Activated gamma-delta T cell treated with anti-CD3 and anti-CD28 coated beads, Interleukin-2, amount 50 U/mL, for 16 hours (primary cell): ENCODE results near the gene CLECL1.

Source experiments
- DNase-seq: peaks from one replicate; pipeline ENCODE4 v3.0.0-alpha.2; 2020; ENCODE audit warnings: low read depth

Gene CLECL1

DNA sequence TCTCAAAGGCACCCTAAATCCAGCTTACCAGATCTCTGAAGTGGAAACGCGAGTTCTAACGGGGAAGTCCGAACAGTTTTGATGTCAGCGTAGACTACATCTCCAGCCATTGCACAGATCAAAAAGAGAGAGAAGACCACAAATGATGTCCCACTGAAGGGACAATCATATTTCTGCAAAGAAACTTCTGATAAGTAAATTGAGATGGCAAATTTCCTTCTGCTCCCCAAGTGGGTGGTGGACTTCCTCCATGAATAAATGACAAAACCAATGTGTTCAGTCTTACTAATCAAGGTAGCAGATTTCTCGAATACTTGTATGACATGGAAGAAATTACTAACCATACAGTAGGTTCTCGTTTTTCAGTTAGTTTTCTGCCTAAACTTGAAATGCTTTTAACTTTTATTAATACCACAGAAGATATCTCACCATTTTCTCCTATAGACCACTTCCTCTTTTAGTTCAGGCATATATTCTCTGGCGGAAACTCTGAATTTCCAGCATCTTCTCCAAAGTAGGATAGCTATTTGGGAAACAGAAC lies at the start of gene CLECL1:
Gene CLECL1 (minus strand): TSS at position 177 of the 541 bp plus-strand sequence.
- no peak for DNase-seq

DNA sequence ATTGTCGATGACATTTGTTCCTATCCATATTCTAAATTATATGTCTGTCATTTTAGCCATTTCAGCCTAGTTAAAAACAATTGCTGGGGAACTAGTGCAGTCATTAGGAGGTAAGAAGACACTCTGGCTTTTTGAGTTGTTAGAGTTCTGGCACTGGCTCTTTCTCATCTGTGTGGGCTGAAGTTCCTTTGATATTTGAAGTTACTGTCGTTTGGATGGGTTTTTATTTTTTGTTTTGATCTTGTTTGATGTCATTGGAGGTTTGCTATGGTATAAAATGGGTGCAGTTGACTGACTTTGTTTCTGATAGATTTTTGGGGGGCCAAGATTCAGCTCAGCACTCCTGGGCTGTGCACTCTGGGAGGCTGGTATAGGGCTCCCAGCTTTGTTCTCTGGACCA lies 48.5 kb upstream of the CLECL1 start:
- DNase-seq: no peak

DNA sequence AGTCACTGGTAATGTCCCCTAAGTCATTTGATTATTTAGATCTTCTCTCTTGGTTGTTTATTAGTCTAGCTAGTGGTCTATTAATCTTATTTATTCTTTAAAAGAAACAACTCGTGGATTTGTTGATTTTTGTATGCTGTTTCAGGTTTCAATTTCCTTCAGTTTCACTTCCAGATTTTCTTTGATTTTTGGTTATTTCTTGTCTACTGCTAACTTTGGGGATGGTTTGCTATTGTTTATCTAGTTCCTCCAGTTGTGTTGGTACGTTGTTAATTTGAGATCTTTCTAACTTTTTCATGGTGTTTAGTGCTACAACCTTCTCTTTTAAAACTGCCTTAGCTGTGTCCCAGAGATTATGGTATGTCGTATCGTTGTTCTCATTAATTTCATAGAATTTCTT lies 46.3 kb upstream of the CLECL1 start:
- no peak for DNase-seq

DNA sequence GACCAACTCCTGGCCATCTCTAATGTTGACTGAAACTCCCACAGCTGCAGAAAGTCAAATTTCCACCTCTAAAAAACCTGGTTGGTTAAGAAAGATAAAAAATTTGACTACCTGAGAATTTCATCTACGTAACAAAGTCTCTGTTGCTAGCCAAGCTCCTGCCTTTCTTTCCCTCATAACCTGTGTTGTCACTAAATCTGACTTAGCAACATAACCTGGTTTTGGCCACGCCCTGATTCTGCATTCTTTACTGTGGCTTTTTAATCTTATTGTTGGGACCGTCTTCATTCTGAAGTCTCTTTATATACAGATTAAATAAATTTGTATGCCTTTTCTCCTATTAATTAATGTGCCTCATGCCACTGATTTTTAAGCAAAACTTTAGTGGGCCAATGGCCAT lies 43.9 kb upstream of the CLECL1 start:
- no peak for DNase-seq

DNA sequence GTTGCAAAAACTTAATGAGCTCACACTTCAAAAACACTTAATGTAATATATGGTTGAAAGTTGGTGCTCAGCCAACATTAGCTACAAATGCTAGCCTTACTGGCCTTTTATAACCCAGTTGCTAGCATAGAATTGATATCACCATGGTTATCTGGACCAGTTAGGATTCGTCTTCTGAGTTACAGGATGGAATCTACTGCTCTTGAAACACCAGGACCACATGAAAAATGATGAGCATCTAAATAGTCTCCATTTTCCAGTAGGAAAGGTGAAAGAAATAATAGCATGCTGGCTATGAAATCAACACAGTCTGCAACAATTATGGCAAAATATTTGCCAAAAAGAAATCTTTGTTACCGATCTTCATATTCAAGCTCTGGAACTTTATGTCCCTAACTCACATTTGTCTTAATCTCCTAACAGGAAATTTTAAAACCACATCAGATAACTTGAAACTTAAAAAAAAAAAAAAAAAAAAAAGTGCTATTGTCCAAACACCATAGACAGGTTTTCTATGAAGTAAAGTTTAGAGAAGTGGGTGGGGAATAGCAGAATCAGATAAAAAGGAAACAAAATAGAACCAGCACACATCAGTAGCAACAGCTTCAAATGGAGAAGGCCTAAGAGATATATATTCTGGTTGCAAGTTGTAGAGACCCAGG lies 40.5 kb upstream of the CLECL1 start:
- no peak for DNase-seq

DNA sequence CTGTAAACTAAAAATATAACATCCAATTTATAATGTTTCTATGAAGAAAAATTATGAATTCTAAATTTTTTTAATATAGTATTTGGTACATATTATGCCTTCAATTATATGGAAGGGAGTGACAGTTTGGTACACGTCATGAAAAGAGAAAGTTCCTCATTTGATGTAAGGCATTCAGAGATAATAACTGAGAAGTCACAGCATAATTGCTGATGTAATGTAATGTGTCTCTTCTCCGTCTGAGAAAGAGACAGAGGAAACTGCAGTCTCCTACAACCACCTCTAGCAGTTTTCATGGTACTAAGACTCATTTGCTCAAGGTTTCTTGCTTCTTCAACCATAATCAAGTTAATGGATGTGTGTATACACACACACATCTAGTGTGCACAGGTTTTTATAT lies 30.1 kb upstream of the CLECL1 start:
- no peak for DNase-seq

DNA sequence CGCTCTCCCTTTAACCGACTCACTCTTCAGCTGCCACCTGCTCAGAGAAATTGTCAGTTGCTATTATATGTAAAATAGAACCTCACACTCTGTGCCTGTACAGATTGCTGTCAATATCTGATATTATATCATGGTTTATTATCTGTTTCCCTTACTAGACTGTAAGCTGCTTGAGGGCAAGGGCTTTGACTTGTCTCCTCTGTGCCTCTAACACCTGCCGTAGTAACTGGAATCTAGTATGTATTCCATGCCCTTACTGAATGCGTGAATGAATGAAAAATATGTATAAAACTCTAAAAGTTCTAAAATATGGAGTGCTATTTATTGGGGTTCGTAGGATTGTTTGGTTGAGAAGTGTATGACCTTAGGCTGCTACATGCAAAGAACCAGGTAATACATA lies 29.5 kb upstream of the CLECL1 start:
- DNase-seq: no peak

DNA sequence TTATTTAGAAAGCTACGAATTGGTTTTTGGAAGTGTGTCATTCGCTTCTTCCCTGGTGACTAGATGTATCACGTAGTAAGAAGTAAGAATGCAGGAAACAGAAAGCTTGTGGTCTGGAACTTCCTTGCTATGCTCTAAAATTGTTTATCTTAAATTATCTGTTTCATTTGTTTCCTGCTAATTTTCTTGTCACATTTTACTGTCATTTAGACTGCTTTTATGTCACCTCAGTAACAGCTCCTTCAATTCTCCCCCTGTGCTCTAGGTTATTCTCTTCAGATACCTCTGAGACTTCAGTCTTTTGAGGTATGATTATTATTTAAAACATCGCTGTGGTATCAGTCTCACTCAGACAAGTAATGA lies 28.5 kb upstream of the CLECL1 start:
- no peak for DNase-seq

DNA sequence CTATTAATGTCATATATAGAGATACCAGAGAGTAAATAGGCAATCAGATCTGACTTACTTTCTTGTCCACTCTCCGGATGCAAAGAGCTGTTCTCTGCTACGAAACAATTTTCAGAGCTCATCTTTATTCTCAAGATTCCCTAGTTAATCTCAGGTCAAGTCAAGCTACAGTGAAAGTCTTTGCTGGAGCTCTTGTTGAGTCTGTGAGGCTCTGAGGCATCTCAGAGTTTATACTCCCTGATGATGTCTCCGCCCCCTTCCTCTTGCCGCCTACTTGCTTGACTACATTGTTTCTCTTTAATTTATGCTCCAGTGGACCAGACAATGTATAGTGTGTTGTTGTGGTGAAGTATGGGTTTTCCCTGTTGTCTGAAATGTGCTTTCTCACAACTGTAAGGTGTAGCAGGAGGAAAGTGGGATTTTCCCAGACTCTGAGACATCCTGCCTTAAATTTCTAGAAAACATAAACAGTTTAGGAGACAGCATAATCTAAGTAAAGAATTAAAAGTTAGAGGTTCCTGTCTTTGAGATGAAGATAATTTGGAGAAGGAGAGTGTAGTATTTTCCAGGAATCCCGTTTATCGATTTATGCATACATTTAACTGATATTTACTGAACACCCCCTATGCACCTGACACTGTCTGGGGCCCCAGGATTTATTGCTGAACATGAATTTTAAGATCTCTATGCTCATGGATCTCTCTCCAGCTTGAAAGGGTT lies 28.0 kb upstream of the CLECL1 start, which contains the start of gene CD69:
Gene CD69 (minus strand): TSS at position 203 of the 720 bp plus-strand sequence. CDS start 81 bp downstream, at position 122.
- DNase-seq: peak; percentile 71

DNA sequence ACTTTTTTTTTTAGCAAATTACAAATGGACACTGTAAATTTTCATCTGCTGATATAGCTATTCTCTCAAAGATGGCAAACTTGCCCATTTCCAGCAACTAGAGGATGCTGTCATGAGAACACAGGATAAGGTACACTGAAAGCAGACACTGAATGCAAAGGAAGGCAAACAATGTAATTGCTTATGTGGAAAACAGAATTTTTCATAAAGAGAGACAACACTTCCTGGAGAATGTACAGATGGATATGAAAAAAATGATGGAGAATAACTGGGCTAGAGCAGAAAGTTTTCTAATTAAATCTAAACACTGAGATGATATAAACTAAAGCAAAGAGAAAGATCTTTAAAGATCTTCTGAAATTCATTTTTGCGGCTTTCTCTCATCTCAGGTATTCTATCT lies 27.2 kb upstream of the CLECL1 start:
- no peak for DNase-seq

DNA sequence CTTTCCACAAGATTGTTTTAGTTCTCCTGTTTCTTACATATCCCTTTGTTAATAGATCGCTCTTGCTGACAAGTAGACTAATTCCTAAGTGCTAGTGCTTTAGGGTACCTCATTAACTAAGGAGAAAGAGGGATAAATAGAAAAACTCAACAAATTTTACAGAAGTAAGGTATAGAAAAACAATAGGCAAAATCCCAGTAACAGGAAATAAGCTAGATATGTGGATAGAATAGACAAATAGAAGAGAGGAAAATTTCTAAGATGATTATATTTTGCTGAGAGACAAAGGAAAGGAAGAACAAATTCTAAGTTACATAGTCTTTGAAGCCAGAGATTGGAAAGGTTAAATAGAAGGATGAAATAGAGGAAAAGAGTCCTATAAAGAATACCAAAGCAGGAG lies 26.8 kb upstream of the CLECL1 start:
- DNase-seq: no peak

DNA sequence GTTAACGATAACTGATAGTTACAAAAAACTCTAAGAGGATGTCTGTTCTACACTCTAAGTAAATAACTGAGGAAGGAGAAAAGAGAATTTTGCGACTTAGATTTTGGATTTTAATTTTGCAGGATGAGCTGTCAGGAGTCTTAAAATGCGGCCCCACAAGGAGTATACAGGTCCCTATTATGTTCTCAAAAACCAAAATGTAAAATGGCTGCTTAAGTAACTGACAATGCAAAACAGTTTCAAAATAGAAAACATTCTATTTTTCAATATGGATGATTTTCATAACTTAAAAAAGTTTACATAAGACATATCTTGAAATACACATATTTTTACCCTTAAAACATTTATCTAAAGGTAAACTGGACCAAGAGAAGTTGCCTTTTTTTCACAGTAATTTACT lies 25.2 kb upstream of the CLECL1 start:
- DNase-seq: no peak

DNA sequence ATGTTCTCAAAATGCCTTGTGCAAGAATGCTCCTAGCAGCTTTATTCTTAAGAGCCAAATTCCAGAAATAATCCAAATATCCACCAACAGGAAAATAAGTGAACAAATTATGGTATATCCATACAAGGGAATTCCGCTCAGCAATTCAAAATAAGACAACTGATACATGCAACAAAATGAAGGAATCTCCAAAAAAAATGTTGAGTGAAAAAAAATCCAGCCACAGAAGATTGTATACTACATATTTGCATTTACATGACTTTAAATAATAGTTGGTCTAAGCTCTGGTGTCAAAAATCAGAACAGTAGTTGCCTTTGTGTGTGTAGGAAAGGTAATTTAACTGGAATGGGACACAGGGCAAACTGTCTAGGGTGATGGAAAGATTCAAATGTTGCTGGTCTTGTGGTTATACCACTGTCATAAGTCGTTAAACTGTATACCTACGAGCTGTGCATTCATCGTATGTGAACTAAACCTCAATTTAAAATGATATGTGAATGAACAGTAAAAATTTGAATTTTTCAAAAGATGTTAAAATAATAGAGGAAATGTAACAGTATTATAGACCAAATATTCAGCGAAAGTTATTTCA lies 24.6 kb upstream of the CLECL1 start:
- no peak for DNase-seq

DNA sequence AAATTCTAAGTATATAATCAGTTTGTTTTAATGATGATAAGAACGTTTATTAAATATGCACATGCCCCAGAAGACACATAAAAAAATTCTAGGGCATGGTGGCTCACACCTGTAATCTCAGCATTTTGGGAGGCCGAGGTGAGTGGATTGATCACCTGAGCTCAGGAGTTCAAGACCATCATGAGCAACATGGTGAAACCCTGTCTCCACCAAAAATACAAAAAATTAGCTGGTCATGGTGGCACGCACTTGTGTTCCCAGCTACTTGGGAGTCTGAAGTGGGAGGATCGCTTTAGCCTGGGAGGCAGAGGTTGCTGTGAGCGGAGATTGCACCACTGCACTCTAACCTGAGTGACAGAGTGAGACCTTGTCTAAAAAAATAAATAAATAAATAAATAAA lies 23.8 kb upstream of the CLECL1 start:
- DNase-seq: no peak

DNA sequence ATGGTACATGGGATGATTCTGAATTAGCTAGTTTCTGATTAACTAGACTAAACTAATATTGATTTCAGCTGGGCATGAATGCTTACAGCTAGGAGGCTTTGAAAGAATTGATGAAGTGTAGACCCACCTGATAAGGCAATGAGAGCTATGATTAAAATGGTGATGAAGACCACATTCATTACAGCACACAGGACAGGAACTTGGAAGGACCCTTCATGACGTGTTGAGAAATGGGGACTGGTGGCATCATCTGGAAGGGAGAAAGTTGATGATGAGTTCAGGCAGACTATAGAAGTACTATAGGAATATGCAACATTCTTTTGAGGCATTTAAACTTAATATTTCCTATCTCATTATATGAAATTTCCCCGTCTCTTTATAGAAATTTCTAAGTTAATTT lies 23.3 kb upstream of the CLECL1 start:
- DNase-seq: no peak

DNA sequence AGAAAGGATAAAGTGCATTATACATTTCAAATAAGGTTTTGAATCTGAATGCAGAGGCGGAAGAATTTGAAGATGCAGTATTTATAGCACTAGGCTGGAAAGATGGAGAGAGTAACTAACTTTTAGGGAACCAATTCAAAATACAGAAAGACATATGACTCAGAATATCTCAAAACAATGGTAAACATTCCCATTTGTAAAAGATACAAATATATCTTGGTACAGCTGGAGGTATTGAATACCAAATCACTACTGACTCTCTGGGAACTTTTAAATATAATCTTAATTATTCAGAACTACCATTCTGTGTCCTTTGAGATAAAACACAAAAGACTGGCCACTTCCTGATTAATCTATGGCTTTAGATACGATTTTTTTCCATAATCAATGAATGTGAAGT lies 22.7 kb upstream of the CLECL1 start:
- no peak for DNase-seq

DNA sequence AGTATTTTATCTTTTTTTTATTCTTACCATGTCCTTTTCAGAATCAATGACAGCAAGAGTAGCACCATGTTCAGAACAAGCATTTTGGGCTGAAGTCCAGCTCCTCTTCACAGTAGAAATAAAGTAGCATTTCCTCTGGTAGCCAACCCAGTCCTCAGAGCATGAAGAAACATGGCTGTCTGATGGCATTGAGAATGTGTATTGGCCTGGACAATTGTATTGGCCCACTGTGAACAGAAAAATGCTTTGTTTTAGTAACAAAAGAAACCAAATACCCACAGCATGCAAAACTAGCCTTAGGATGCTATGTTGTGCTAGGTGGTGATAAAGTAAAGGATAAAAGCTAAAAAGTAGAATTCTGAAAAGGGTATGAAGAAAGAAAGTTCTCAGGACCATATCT lies 22.1 kb upstream of the CLECL1 start:
- no peak for DNase-seq

DNA sequence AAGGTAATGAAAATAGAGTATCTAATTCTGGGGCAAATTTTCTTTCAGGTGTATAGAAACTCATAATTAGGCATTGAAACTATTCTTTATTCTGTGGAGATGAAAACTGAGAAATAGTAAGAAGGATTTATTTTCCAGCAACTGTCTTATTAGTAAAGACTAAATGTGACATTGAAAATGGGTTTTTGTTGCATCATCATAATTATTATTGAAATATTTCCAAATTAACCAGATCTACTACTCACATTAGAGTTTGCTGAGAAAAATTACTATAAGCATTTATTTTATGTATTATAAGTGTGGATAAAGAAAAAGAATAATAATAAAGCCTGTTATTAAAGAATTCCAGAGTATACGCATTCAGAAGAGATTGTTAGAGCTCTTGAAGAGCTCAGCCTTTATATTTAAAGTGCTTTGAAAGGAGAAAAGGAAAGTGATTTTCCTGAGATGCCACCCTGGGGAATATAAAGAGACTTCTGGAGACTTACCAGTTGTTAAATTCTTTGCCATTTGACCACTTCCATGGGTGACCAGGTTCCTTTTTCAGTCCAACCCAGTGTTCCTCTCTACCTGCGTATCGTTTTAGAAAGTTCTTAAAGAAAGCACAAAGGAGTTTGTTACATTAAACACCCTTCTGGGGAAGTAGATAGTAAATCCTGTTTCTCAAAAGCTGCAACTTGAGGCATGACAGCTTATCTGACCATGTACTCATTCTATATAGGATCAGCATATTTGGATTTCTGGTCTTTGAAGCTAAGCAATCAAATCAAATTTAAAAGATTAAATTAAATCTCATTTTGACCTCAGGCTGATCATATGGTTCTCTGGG lies 21.4 kb upstream of the CLECL1 start:
- DNase-seq: no peak

DNA sequence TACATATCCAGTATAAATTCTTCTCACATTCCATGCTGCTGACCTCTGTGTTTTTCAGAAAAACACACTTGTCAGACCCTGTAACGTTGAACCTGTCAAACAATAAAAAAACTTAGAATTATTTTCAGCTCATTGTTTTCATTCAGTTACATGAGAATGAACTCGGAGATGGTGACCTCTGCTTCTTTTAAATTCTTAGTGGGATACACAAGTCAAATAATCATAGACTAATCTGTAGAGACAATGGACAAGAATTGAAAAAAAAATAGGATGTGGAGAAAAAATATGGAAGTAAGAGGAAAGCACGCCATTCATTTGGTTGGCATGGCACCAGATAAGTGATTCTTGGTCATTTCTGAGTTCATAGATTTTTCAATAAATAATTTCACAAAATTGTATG lies 20.6 kb upstream of the CLECL1 start:
- no peak for DNase-seq

DNA sequence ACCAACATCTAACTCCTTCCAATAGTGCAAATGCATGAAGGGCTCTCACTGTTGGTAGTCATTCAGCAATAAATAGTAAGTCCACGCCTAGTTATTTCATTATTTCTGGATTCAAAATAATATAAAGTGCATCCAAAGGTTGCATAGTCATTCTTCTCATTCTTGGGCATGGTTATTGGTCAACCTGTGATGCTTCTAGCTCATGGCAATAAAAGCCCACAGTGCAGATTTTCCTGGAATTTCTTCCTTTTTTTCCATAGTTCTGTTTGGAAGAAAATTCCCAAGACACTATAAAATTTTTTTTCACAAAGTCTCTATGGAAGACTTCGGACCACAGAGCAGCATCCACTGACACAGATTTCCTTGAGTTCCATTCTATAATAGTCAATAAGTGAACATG lies 20.2 kb upstream of the CLECL1 start:
- DNase-seq: no peak

DNA sequence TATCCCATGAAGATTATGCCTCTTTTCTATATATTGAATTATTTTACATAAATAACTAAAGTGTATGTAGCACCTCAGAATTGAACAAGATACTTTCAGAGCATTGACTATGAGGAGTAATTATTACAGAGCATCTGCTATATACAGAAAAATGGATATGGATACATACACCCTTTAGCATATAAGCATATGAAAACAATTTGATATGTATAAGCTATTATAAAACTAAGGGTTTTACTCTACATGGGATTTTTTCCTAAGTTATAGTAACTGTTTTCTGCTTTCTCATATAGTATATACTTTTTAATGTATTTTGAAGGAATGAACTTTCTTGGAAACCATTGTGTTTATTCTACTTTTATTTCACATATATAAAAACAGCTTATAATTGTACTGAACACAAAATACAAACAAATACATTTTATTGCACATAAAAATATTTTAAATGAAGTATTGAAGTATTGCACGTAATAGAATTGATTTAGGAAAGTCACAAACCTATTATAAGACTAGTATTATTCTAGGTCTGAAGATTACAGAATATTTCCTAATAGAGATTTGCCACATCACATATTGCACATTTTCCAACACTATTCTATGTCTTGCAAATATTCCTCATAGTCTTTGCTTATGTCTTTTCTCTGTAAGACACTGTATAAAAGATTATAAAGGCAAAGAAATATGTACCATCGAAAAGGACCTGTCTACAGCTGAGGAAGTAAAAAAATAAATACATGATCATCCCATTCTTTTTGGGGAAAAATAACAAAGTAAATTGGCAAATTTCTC lies 19.4 kb upstream of the CLECL1 start:
- DNase-seq: no peak
